Muscle layer of colon (tissue), 2 donors: Measurements from ENCODE around the gene AGR2.

Source experiments
- H3K27ac ChIP-seq: one replicate; pipeline ENCODE4 v1.7.0; 2013; ENCODE audit warnings: low read depth, mild to moderate bottlenecking, low read length, moderate library complexity
- H3K27me3 ChIP-seq, 2 donors: one replicate each; pipeline ENCODE4 v1.7.0; 2013; ENCODE audit warnings: low read length in 2 of 2, mild to moderate bottlenecking in 2 of 2; ENCODE audit not compliant: insufficient read depth in 2 of 2, control insufficient read depth in 1 of 2
- H3K36me3 ChIP-seq: one replicate; pipeline ENCODE4 v1.7.0; 2013; ENCODE audit warnings: mild to moderate bottlenecking, low read length; ENCODE audit not compliant: insufficient read depth
- H3K4me1 ChIP-seq: one replicate; pipeline ENCODE4 v1.7.0; 2013; ENCODE audit warnings: mild to moderate bottlenecking, low read length; ENCODE audit not compliant: insufficient read depth
- H3K4me3 ChIP-seq, 2 donors: one replicate each; pipeline ENCODE4 v1.7.0; 2013; ENCODE audit warnings: low read length in 2 of 2, low read depth in 1 of 2, mild to moderate bottlenecking in 1 of 2, moderate library complexity in 1 of 2
- H3K9ac ChIP-seq: one replicate; pipeline ENCODE4 v1.7.0; 2013; ENCODE audit warnings: low read length
- H3K9me3 ChIP-seq: one replicate; pipeline ENCODE4 v1.7.0; 2013; ENCODE audit warnings: mild to moderate bottlenecking, low read length
- donor health status: abdominal sarcoma.
- donor health status: Adenocarcinoma of cecum.

AGR2 gene

DNA sequence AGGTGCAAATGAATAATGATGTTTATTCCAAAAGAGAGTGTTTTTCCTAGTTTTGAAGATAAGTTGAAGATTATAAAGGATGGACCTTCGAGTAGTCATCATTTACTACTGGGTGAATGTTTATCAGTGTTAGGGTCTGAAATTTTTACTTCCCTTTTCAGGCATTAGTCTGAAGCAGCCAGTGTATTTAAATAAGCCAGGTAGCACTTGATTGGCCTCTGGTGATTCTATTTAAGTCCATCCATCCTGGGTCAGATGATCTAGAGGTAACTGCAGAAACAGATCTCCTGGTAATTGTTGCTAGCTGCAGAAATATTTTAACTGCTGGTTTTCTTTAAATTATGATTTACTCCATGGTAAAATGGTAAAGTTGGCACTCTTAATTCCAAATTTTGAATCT, 34.1 kb upstream of the AGR2 start:
- H3K27ac ChIP-seq, result no peak overlapping the region
- no peaks in the 10 kb centered on the region for H3K27me3 ChIP-seq
- no peaks in the 10 kb centered on the region for H3K36me3 ChIP-seq
- H3K9ac ChIP-seq, result no peak overlapping the region
- no peak overlapping the region for H3K4me3 ChIP-seq
- no peaks in the 10 kb centered on the region for H3K9me3 ChIP-seq
- no peaks in the 10 kb centered on the region for H3K4me1 ChIP-seq

DNA sequence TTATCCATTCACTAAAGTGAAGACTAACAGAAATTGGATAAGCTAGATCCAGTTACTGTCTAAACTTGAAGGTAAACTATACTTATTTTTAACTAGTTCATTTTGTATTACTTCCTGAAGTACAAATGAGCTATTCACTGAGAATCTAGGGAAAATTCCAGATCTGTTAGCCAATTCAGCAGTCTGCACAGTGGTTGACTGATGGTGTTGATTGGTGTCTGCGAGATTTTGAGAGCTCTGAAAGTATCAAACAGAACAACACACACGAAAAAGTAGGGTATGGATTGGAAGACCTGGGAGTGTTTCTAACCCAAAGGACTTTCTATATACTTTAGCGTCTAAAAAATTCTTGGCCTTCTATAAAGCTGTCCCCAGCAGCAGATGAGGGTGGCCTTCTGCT, 33.6 kb upstream of the AGR2 start:
- no peak overlapping the region for H3K27ac ChIP-seq
- H3K4me1 ChIP-seq, result no peaks in the 10 kb centered on the region
- no peak overlapping the region for H3K9ac ChIP-seq
- no peak overlapping the region for H3K4me3 ChIP-seq
- no peaks in the 10 kb centered on the region for H3K36me3 ChIP-seq
- H3K9me3 ChIP-seq, result no peaks in the 10 kb centered on the region
- H3K27me3 ChIP-seq, result no peaks in the 10 kb centered on the region

DNA sequence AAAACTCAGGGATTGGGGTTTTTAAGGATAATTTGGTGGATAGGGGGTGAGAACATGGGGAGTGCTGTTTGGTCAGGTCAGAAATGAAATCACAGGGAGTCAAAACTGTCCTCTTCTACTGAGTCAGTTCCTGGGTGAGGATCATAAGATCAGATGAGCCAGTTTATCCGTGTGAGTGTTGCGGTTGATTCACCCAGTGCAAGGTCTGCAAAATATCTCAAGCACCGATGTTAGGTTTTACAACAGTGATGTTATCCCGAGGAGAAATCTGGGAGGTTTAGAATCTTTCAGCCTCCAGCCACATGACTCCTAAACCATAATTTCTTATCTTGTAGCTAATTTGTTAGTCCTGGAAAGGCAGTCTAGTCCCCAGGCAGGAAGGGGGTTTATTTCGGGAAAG, 31.7 kb upstream of the AGR2 start:
- Histone ChIP-seq H3K9me3 (no peaks in the 10 kb centered on the region), H3K4me1 (no peaks in the 10 kb centered on the region), H3K4me3 (no peak overlapping the region), H3K9ac (no peak overlapping the region), H3K27ac (no peak overlapping the region), H3K27me3 (no peaks in the 10 kb centered on the region), H3K36me3 (no peaks in the 10 kb centered on the region)

DNA sequence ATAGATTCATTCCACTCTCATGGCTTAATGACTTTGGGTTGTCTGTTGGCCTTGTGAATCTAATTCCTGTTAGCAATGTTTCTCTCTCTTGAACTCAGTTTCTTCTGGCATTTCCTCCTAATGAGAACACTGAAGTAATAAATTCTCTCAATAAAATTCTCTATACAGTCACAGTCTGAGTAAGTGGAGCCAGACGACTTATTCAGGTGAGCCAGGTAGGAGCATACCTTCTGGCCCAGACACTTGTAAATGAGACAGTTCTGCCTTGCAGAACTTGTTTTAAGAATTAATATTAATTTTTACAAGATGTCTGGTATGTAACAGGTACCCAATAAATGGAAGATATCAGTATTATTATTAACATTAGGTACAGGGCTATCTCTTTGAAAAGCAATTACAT, 28.6 kb upstream of the AGR2 start:
- H3K27ac ChIP-seq, result no peak overlapping the region
- H3K27me3 ChIP-seq, result no peaks in the 10 kb centered on the region
- no peak overlapping the region for H3K4me3 ChIP-seq
- no peaks in the 10 kb centered on the region for H3K9me3 ChIP-seq
- no peak overlapping the region for H3K9ac ChIP-seq
- no peaks in the 10 kb centered on the region for H3K36me3 ChIP-seq
- no peaks in the 10 kb centered on the region for H3K4me1 ChIP-seq

DNA sequence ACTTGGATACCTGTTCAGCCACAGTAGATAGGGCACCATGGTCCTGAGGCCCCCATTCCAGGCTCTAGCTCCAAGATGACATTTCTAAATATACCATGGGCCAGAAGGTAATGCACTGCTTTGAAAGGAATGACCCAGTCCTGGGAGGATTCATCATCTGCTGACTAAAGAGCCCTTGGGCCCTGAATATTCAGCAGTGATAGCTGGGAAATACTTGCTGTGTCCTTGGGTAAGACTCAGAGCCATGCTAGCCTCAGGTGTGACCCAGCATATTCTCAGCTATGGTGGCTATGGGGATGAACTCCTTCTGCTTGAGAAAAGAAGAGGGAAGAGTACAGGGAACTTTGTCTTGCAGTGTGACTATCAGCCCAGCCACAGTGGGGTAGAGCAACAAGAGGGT, 21.3 kb upstream of the AGR2 start:
- H3K9me3 ChIP-seq, result no peaks in the 10 kb centered on the region
- H3K27ac ChIP-seq, result no peak overlapping the region
- no peaks in the 10 kb centered on the region for H3K27me3 ChIP-seq
- no peak overlapping the region for H3K4me3 ChIP-seq
- H3K9ac ChIP-seq, result no peak overlapping the region
- no peaks in the 10 kb centered on the region for H3K4me1 ChIP-seq
- no peaks in the 10 kb centered on the region for H3K36me3 ChIP-seq

DNA sequence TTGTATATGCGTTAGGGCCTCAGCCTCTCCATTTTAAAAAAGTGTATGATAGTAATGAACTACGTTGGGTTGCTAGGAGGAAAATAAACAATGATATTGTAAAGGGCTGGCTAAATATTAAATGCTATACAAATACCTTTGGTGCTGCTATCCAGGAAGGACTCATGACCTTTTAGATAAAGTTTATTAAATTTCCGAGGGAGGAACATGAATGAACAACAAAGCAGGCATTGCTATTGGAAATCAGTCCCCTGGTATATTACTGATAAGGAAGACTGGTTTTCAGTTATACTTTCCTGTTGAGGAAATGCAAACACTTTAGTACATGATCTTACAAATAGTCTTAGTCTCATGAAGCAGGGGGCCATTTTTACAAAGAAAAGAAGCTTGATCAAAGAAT, 17.2 kb upstream of the AGR2 start:
- Histone ChIP-seq H3K27me3 (no peaks in the 10 kb centered on the region), H3K36me3 (no peaks in the 10 kb centered on the region), H3K9ac (no peak overlapping the region), H3K4me3 (no peak overlapping the region), H3K9me3 (no peaks in the 10 kb centered on the region), H3K27ac (no peak overlapping the region), H3K4me1 (no peaks in the 10 kb centered on the region)

DNA sequence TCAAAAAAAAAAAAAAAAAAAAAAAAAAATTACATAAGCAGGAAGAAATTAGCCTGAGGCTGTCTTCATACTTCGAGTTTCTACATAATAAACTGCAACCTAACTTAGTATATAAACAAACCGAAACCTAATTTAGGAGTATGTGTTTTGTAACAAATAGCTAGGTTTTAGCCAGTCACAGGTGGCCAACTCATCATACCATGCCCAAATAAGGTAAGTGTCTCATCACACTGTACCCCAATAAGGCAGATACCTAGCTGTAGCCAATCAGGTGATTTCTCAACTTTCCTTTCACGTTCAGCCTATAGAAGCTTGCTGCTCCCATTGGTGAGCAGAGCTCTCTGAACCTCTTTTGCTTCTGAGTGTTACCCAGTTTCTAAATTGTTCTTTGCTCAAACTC, 13.9 kb upstream of the AGR2 start:
- Histone ChIP-seq H3K9me3 (no peaks in the 10 kb centered on the region), H3K27me3 (no peaks in the 10 kb centered on the region), H3K36me3 (no peaks in the 10 kb centered on the region), H3K27ac (no peak overlapping the region), H3K9ac (no peak overlapping the region), H3K4me1 (no peaks in the 10 kb centered on the region), H3K4me3 (no peak overlapping the region)

DNA sequence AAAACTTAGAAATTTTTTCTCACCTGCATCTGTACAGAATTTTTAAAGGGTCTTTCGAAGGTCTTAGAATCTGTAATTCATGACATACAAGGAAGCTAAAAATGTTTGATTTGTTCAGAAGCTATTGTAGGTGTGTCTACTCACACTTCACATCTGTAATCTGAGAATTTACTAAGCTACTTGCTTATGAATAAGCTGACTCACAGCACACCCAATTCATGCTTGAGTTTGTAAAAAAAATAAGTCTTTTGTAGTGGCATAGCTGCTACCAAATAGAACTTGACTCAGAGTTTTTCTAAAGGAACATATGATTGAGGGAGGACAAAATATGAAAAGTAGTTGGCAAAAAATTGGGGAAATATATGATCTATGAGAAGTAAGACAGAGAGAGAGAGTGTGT, 12.7 kb upstream of the AGR2 start:
- no peaks in the 10 kb centered on the region for H3K4me1 ChIP-seq
- no peaks in the 10 kb centered on the region for H3K36me3 ChIP-seq
- no peak overlapping the region for H3K4me3 ChIP-seq

DNA sequence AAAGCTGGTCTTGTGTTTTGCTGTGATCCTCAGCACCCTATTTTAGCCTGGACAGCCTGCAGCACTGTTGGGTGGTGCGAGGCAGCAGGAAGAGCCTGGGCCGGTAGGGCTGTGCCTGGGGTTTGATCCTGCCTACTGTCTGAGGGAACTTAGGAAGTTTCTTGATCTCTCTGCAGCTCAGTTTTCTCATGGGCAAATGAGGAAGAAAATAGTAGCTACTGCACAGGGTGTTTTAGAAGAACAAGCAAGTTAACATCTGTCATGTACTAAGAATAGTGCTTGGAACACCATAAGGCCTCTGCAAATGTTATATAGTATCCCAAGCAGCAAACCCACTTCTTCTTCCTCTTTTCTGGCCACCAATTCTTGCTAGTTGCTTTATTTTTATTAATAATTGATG, 12.0 kb upstream of the AGR2 start:
- Histone ChIP-seq H3K9me3 (no peaks in the 10 kb centered on the region), H3K36me3 (no peaks in the 10 kb centered on the region), H3K4me1 (no peaks in the 10 kb centered on the region), H3K9ac (no peak overlapping the region), H3K27ac (no peak overlapping the region), H3K27me3 (no peaks in the 10 kb centered on the region), H3K4me3 (no peak overlapping the region)

More for the DNA sequence above, 12.7 kb upstream of the AGR2 start:
- Histone ChIP-seq H3K9me3 (no peaks in the 10 kb centered on the region), H3K27me3 (no peaks in the 10 kb centered on the region), H3K27ac (no peak overlapping the region), H3K9ac (no peak overlapping the region)

DNA sequence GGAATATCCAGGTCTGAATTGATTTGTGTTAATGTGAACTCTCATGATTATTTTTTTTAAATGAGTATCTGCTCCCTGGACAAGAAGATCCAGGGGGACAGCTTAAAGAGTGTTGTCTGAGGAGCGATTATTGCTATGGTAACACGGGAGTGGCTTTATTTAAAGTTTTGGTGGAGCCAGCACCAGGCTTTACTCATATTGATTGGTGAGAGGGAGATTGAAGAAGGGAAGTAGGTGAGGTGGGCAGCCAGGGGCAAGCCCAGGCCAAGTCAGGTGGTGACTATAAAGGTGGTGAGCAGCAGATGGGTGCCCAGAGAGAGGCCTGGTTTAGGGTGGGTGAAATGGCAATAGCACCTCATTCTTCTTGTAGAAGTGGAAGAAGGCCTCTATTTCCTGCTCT, 10.2 kb upstream of the AGR2 start:
- Histone ChIP-seq H3K4me3 (no peak overlapping the region), H3K9me3 (no peaks in the 10 kb centered on the region), H3K36me3 (no peaks in the 10 kb centered on the region), H3K9ac (no peak overlapping the region), H3K4me1 (no peaks in the 10 kb centered on the region), H3K27ac (no peak overlapping the region), H3K27me3 (no peaks in the 10 kb centered on the region)

DNA sequence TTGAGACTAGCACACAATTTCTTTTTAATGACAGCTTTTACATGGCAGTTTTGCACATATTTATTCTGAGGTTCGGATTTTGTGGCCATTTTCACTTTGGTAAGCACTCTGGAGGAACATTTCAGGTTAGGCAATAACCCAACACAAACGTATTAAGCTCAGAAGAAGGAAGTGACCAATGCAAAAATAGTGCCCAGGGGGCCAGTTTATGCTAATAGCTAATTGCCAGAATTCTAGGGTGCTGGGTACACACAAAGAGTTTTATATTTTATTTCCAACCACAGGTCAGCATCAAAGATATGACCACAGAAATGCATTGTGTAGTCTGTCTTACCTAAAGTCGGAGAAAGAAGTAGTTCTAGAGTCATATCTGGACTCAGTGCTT, 8.4 kb upstream of the AGR2 start:
- H3K4me1 ChIP-seq, result no peaks in the 10 kb centered on the region
- no peak overlapping the region for H3K27ac ChIP-seq
- no peak overlapping the region for H3K4me3 ChIP-seq
- no peaks in the 10 kb centered on the region for H3K27me3 ChIP-seq
- no peak overlapping the region for H3K9ac ChIP-seq
- H3K36me3 ChIP-seq, result no peaks in the 10 kb centered on the region
- no peaks in the 10 kb centered on the region for H3K9me3 ChIP-seq

DNA sequence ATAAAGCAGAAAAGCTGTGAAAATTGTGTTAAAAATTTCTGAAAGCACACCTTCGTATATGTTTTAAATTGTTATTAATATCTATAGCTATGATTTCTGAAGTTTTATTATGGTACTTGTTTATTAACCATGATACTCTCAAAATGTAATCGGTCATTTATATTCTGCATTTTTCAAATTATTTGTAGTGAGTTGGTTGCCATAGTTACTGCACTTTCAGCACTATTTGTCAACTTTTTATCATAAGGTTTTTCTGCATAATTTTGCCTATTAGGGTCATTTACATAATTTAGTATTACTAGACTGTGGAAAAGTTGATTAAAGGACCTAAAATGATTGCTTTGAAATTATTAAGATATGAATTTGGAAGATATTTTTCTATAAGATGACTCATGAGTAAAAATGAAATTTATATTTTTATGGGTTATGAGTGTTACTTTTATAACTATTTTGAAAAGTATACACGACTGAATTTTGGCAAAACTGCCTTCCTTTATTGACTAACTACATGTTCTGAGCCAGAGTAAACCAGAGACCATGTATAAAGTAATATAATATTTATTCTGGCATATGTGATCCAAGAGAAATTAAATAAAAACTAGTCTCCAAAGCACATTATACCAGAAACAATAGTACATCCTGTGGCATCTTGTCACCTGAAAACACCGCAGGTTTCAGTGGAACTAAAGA, 7.9 kb upstream of the AGR2 start:
- Histone ChIP-seq H3K27ac (no peak overlapping the region), H3K4me3 (no peak overlapping the region), H3K9me3 (no peaks in the 10 kb centered on the region), H3K9ac (no peak overlapping the region), H3K27me3 (no peaks in the 10 kb centered on the region), H3K4me1 (no peaks in the 10 kb centered on the region), H3K36me3 (no peaks in the 10 kb centered on the region)
